Neural progenitor cell (in vitro differentiated cells): ENCODE measurements around the gene CDC37L1. TPM values are rescaled to one million over a fixed set of nuclear protein-coding genes. Genes with fewer than 3 reads are reported as not detected.
A peak's percentile ranks its signal among the peaks of the same experiment; 100 is the strongest.
"Not testable (repeated sequence)": the region's sequence is repeated elsewhere in the genome, so short reads cannot be mapped to it uniquely, and the experiment has no call there.

Experiments
- DNase-seq: peaks from one replicate; pipeline ENCODE4 v3.0.0-alpha.2; 2016; ENCODE audit warnings: low spot score
- H2AFZ ChIP-seq: fragments of 200-600 bp; sonication (generic); replicated peaks from 2 replicates; pipeline ENCODE4 v1.6.1; 2016; ENCODE audit warnings: antibody characterized with exemption
- H3F3A ChIP-seq: fragments of 200-600 bp; sonication (generic); 2 replicates; pipeline ENCODE4 v1.6.1; 2016; ENCODE audit warnings: antibody characterized with exemption, low read depth
- H3K27ac ChIP-seq: fragments of 200-600 bp; sonication (generic); 2 replicates; pipeline ENCODE4 v1.5.1; 2016; ENCODE audit warnings: mild to moderate bottlenecking
- H3K27me3 ChIP-seq: fragments of 200-600 bp; sonication (generic); 2 replicates; pipeline ENCODE4 v1.6.1; 2016; ENCODE audit warnings: mild to moderate bottlenecking, moderate library complexity
- H3K36me3 ChIP-seq: fragments of 200-600 bp; sonication (generic); 2 replicates; pipeline ENCODE4 v1.5.1; 2016
- H3K4me1 ChIP-seq: fragments of 200-600 bp; sonication (generic); 2 replicates; pipeline ENCODE4 v1.6.1; 2016; ENCODE audit warnings: mixed run types
- H3K4me2 ChIP-seq: fragments of 200-600 bp; sonication (generic); 2 replicates; pipeline ENCODE4 v1.6.1; 2016
- H3K4me3 ChIP-seq: fragments of 200-600 bp; sonication (generic); 2 replicates; pipeline ENCODE4 v1.5.1; 2016
- H3K79me2 ChIP-seq: fragments of 200-600 bp; sonication (generic); 2 replicates; pipeline ENCODE4 v1.6.1; 2016; ENCODE audit warnings: low read depth
- H3K9ac ChIP-seq: fragments of 200-600 bp; sonication (generic); 2 replicates; pipeline ENCODE4 v1.6.1; 2016
- H3K9me3 ChIP-seq: fragments of 200-600 bp; sonication (generic); 2 replicates; pipeline ENCODE4 v1.5.1; 2016; ENCODE audit warnings: low read depth
- H4K20me1 ChIP-seq: fragments of 200-600 bp; sonication (generic); 2 replicates; pipeline ENCODE4 v1.6.1; 2016; ENCODE audit warnings: low read depth
- H3K27ac Mint-ChIP-seq: 3 replicates; pipeline ENCODE4 v1.8.0; 2021; ENCODE audit warnings: mixed read lengths
- H3K27me3 Mint-ChIP-seq: 2 replicates; pipeline ENCODE4 v1.8.0; 2022; ENCODE audit warnings: low read depth, mild to moderate bottlenecking, inconsistent platforms, moderate library complexity, mixed read lengths; ENCODE audit not compliant: insufficient read depth
- H3K36me3 Mint-ChIP-seq: 3 replicates; pipeline ENCODE4 v1.8.0; 2021; ENCODE audit warnings: mixed read lengths
- H3K4me1 Mint-ChIP-seq: 3 replicates; pipeline ENCODE4 v1.8.0; 2021; ENCODE audit warnings: mixed read lengths
- H3K4me3 Mint-ChIP-seq: 3 replicates; pipeline ENCODE4 v1.8.0; 2021; ENCODE audit warnings: mild to moderate bottlenecking, moderate library complexity, mixed read lengths
- H3K9me3 Mint-ChIP-seq: 3 replicates; pipeline ENCODE4 v1.8.0; 2020; ENCODE audit warnings: mixed read lengths
- EZH2 ChIP-seq: fragments of 200-600 bp; sonication (generic); IDR thresholded peaks from 2 replicates; pipeline ENCODE4 v1.6.1; 2017; ENCODE audit warnings: antibody characterized with exemption, mild to moderate bottlenecking, moderate library complexity
- EZH2phosphoT487 ChIP-seq: fragments of 200-600 bp; sonication (generic); IDR thresholded peaks from 2 replicates; pipeline ENCODE4 v1.6.1; 2017; ENCODE audit warnings: antibody characterized with exemption
- total RNA-seq: library from RNA; depleted of rRNA; stranded (reverse); fragments of >200 nt; gene quantifications from 2 replicates; pipeline ENCODE4 v1.2.3, GENCODE V29; 2015; ENCODE audit warnings: low replicate concordance
- TF ChIP-seq, protein P1 (sequence below): fragments of 200-600 bp; sonication (generic); IDR thresholded peaks from 2 replicates; pipeline ENCODE4 v1.5.1; 2017; ENCODE audit warnings: antibody characterized with exemption, mild to moderate bottlenecking

CDC37L1 gene
- total RNA-seq, 1 donor from 2014 or later = 32.1 TPM

DNA sequence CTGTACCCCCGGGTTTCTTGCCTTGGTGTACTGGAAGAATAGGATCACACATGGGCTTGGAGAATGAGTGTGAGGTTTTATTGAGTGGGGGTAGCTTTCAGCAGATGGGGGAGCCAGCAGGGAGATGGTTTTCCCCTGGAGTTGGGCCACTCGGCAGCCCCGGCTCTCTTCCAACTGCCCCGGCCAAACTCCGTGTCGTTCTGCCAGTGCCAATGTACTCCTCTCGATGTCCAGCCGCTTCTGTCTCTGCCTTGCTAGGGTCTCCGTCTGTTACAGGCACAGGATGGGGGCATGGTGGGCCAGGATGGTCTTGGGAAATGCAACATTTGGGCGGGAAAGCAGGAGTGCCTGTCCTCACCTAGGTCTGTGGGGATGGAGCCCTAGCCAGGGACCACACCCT is 24.8 kb upstream of the CDC37L1 start:
- Histone ChIP-seq H2AFZ (peak overlapping the region; percentile 26), H4K20me1 (no peaks in the 10 kb centered on the region), H3K4me2 (no peak overlapping the region), H3K27ac (no peak overlapping the region), H3F3A (no peaks in the 10 kb centered on the region), H3K9me3 (no peaks in the 10 kb centered on the region), H3K36me3 (no peaks in the 10 kb centered on the region), H3K4me3 (no peak overlapping the region), H3K79me2 (no peaks in the 10 kb centered on the region), H3K4me1 (no peaks in the 10 kb centered on the region), H3K27me3 (no peaks in the 10 kb centered on the region), H3K9ac (no peak overlapping the region)
- DNase-seq = no peak
- Mint-ChIP-seq H3K36me3 (no peaks in the 10 kb centered on the region), H3K27me3 (no peaks in the 10 kb centered on the region), H3K9me3 (no peaks in the 10 kb centered on the region), H3K27ac (no peak overlapping the region), H3K4me3 (no peak overlapping the region), H3K4me1 (no peaks in the 10 kb centered on the region)
- TF ChIP-seq, protein P1, sequence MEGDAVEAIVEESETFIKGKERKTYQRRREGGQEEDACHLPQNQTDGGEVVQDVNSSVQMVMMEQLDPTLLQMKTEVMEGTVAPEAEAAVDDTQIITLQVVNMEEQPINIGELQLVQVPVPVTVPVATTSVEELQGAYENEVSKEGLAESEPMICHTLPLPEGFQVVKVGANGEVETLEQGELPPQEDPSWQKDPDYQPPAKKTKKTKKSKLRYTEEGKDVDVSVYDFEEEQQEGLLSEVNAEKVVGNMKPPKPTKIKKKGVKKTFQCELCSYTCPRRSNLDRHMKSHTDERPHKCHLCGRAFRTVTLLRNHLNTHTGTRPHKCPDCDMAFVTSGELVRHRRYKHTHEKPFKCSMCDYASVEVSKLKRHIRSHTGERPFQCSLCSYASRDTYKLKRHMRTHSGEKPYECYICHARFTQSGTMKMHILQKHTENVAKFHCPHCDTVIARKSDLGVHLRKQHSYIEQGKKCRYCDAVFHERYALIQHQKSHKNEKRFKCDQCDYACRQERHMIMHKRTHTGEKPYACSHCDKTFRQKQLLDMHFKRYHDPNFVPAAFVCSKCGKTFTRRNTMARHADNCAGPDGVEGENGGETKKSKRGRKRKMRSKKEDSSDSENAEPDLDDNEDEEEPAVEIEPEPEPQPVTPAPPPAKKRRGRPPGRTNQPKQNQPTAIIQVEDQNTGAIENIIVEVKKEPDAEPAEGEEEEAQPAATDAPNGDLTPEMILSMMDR = no peak
- TF ChIP-seq EZH2phosphoT487 (no peak), EZH2 (no peak)

GRCh38 chr9:4656196-4656595 is 23.2 kb upstream of the CDC37L1 start:
- DNase-seq = not testable (repeated sequence)

GRCh38 chr9:4656621-4657020 is 22.7 kb upstream of the CDC37L1 start:
- Histone ChIP-seq H4K20me1 (no peaks in the 10 kb centered on the region), H3F3A (no peaks in the 10 kb centered on the region), H3K79me2 (no peaks in the 10 kb centered on the region), H2AFZ (no peak overlapping the region), H3K9ac (no peak overlapping the region), H3K36me3 (no peaks in the 10 kb centered on the region), H3K27ac (no peak overlapping the region), H3K9me3 (no peaks in the 10 kb centered on the region), H3K4me2 (no peak overlapping the region), H3K4me3 (no peak overlapping the region), H3K27me3 (no peaks in the 10 kb centered on the region), H3K4me1 (no peaks in the 10 kb centered on the region)
- no peak overlapping the region for H3K27ac Mint-ChIP-seq
- TF ChIP-seq EZH2 (no peak), EZH2phosphoT487 (no peak)
- TF ChIP-seq, protein P1 = no peak
- H3K9me3 Mint-ChIP-seq = no peaks in the 10 kb centered on the region
- H3K4me1 Mint-ChIP-seq = no peaks in the 10 kb centered on the region
- DNase-seq = no peak
- H3K4me3 Mint-ChIP-seq = no peak overlapping the region
- H3K36me3 Mint-ChIP-seq = no peaks in the 10 kb centered on the region
- no peaks in the 10 kb centered on the region for H3K27me3 Mint-ChIP-seq

More at GRCh38 chr9:4656196-4656595, 23.2 kb upstream of the CDC37L1 start:
- H3K36me3 Mint-ChIP-seq, H3K27ac Mint-ChIP-seq, H3K9me3 ChIP-seq, H3K9me3 Mint-ChIP-seq, H4K20me1 ChIP-seq, H3K4me1 ChIP-seq, H3K79me2 ChIP-seq, H3K4me1 Mint-ChIP-seq, H3F3A ChIP-seq, H3K4me2 ChIP-seq, H2AFZ ChIP-seq, H3K9ac ChIP-seq, H3K4me3 Mint-ChIP-seq, H3K27ac ChIP-seq, H3K27me3 ChIP-seq, H3K27me3 Mint-ChIP-seq, H3K36me3 ChIP-seq, H3K4me3 ChIP-seq: not testable (repeated sequence)

GRCh38 chr9:4657426-4658159 is 21.8 kb upstream of the CDC37L1 start:
- Histone ChIP-seq H3K9me3 (no peaks in the 10 kb centered on the region), H3K4me2 (no peak overlapping the region), H4K20me1 (no peaks in the 10 kb centered on the region), H3K27ac (no peak overlapping the region), H3K4me3 (no peak overlapping the region), H3F3A (no peaks in the 10 kb centered on the region), H3K36me3 (no peaks in the 10 kb centered on the region), H3K9ac (no peak overlapping the region), H3K79me2 (no peaks in the 10 kb centered on the region), H3K27me3 (no peaks in the 10 kb centered on the region), H3K4me1 (no peaks in the 10 kb centered on the region), H2AFZ (no peak overlapping the region)
- Mint-ChIP-seq H3K4me1 (peaks cover 5% of the 10 kb centered on the region), H3K9me3 (no peaks in the 10 kb centered on the region), H3K4me3 (no peak overlapping the region), H3K36me3 (no peaks in the 10 kb centered on the region), H3K27me3 (no peaks in the 10 kb centered on the region), H3K27ac (no peak overlapping the region)
- no peak for TF ChIP-seq EZH2phosphoT487
- TF ChIP-seq, protein P1 = no peak
- no peak for TF ChIP-seq EZH2
- DNase-seq = no peak

- H3F3A ChIP-seq = peaks cover 15% of the 10 kb centered on the region
- H3K79me2 ChIP-seq, H3K4me1 ChIP-seq, H3K4me3 ChIP-seq, H2AFZ ChIP-seq, H3K27me3 ChIP-seq, H3K9ac ChIP-seq, H3K4me3 Mint-ChIP-seq, H3K9me3 ChIP-seq, H3K27ac ChIP-seq, DNase-seq, H3K36me3 Mint-ChIP-seq, H3K27ac Mint-ChIP-seq, H3K4me2 ChIP-seq, H3K9me3 Mint-ChIP-seq, H3K27me3 Mint-ChIP-seq, H4K20me1 ChIP-seq, H3K36me3 ChIP-seq: not testable (repeated sequence)
- H3K4me1 Mint-ChIP-seq = peaks cover 28% of the 10 kb centered on the region
Observed at GRCh38 chr9:4660665-4661064, 18.7 kb upstream of the CDC37L1 start.
